ENCODE results near the gene CFAP47.

- TF ChIP-seq CTCF (IDR thresholded peaks at IDR 0.05) (no peak), POLR2AphosphoS5 (IDR thresholded peaks at IDR 0.05) (no peak)
Measured at GRCh38 chrX:36083256-36083655, 163.7 kb downstream of the CFAP47 start.

Data from breast epithelium (tissue), 3 donors.